ENCODE measurements around the gene CLMN.

Gene CLMN

GRCh38 chr14:95307402-95308041, 12.2 kb downstream of the CLMN start:
- no peaks in the 10 kb centered on the region for H3K9me3 ChIP-seq
- H3K4me3 ChIP-seq (ENCODE audit: low read depth, low read length), result no peak overlapping the region
- peak; percentile 63 for DNase-seq
- peaks cover 19% of the 10 kb centered on the region for H3K4me1 ChIP-seq
- H3K36me3 ChIP-seq, result no peaks in the 10 kb centered on the region
- TF ChIP-seq CTCF (IDR thresholded peaks at IDR 0.05; ENCODE audit: low read depth, low read length), result no peak
- H3K27me3 ChIP-seq, result no peaks in the 10 kb centered on the region

- DNase-seq, result no peak
- Histone ChIP-seq H3K4me3 (ENCODE audit: low read depth, low read length) (no peak overlapping the region), H3K4me1 (peaks cover 19% of the 10 kb centered on the region), H3K27me3 (no peaks in the 10 kb centered on the region), H3K9me3 (no peaks in the 10 kb centered on the region), H3K36me3 (no peaks in the 10 kb centered on the region)
- TF ChIP-seq CTCF (IDR thresholded peaks at IDR 0.05; ENCODE audit: low read depth, low read length), result no peak
These were observed 13.8 kb downstream of the CLMN start for GRCh38 chr14:95305940-95306339.

- no peak for DNase-seq
- Histone ChIP-seq H3K27me3 (no peaks in the 10 kb centered on the region), H3K9me3 (no peaks in the 10 kb centered on the region), H3K4me1 (peaks cover 19% of the 10 kb centered on the region), H3K36me3 (no peaks in the 10 kb centered on the region), H3K4me3 (ENCODE audit: low read depth, low read length) (no peak overlapping the region)
- TF ChIP-seq CTCF (IDR thresholded peaks at IDR 0.05; ENCODE audit: low read depth, low read length), result no peak
These were observed 14.6 kb downstream of the CLMN start for GRCh38 chr14:95305145-95305544.

GRCh38 chr14:95304342-95304741, 15.4 kb downstream of the CLMN start:
- H3K4me3 ChIP-seq (ENCODE audit: low read depth, low read length), result no peak overlapping the region
- no peaks in the 10 kb centered on the region for H3K27me3 ChIP-seq
- no peaks in the 10 kb centered on the region for H3K9me3 ChIP-seq
- no peak for DNase-seq
- H3K36me3 ChIP-seq, result no peaks in the 10 kb centered on the region
- TF ChIP-seq CTCF (IDR thresholded peaks at IDR 0.05; ENCODE audit: low read depth, low read length), result no peak
- H3K4me1 ChIP-seq, result peaks cover 19% of the 10 kb centered on the region

- H3K4me1 ChIP-seq, result peaks cover 19% of the 10 kb centered on the region
- no peak overlapping the region for H3K4me3 ChIP-seq (ENCODE audit: low read depth, low read length)
- peak; percentile 75 for DNase-seq
- H3K9me3 ChIP-seq, result no peaks in the 10 kb centered on the region
- no peaks in the 10 kb centered on the region for H3K27me3 ChIP-seq
- H3K36me3 ChIP-seq, result no peaks in the 10 kb centered on the region
- TF ChIP-seq CTCF (IDR thresholded peaks at IDR 0.05; ENCODE audit: low read depth, low read length), result no peak
These were observed 16.2 kb downstream of the CLMN start for GRCh38 chr14:95303552-95303951.

- Histone ChIP-seq H3K4me3 (ENCODE audit: low read depth, low read length) (no peak overlapping the region), H3K36me3 (no peaks in the 10 kb centered on the region), H3K4me1 (peaks cover 19% of the 10 kb centered on the region), H3K9me3 (no peaks in the 10 kb centered on the region), H3K27me3 (no peaks in the 10 kb centered on the region)
- DNase-seq, result no peak
- no peak for TF ChIP-seq CTCF (IDR thresholded peaks at IDR 0.05; ENCODE audit: low read depth, low read length)
These were observed 16.8 kb downstream of the CLMN start for GRCh38 chr14:95302667-95303506.
